ENCODE measurements around the gene B3GNT3.

DNA sequence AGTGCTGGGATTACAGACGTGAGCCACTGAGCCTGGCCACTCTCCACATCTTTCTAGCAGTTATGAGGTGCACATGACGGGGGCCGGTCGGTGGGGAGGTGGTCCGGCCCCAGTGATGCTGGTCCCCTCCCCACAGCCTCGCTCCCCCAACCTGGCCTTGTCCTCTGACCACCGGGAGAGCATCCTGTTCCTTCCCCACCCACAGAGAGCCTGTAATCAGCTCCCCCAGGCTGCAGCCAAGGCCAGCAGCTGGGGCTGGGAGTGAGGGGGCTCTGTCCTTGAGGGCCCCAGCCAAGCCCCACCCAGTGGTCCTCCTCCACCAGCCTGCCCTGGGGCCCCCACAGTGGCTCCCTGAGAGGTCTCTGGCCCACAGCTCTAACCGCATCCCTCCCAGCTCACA, 29.4 kb downstream of the B3GNT3 start:
- TF ChIP-seq POLR2AphosphoS5 (IDR thresholded peaks at IDR 0.05; ENCODE audit: low read depth, low read length) (no peak), POLR2A (IDR thresholded peaks at IDR 0.05; ENCODE audit: low read depth, low read length) (no peak)
